HepG2 (cell line): Measurements from ENCODE around the gene UBE3B. TPM values are rescaled to one million over a fixed set of nuclear protein-coding genes. Genes with fewer than 3 reads are reported as not detected.

Experiments
- ATAC-seq: fragments of 200-7000 bp; cut with Tn5 transposase; 3 replicates; pipeline ENCODE4 v1.9.1; 2020; ENCODE audit warnings: mild to moderate bottlenecking, moderate library complexity
- BruUV-seq: library from RNA; stranded (reverse); fragments of 400-500 nt; replicated peaks from 2 replicates; lab custom pipeline; 2021; lab: Mats Ljungman, UMichigan
- CTCF ChIA-PET: fragments of 300-600 bp; formaldehyde crosslinking; extraction: SDS; loops from one replicate; lab custom pipeline; 2021; ENCODE audit warnings: low total read pairs, inconsistent platforms, low intra/inter-chr PET ratio; lab: Yijun Ruan, JAX
- POLR2A ChIA-PET: fragments of 350-600 bp; sonication (Branson Sonifier 250); formaldehyde crosslinking; loops from one replicate; lab custom pipeline; 2020; ENCODE audit warnings: antibody characterized with exemption, inconsistent platforms; lab: Yijun Ruan, JAX
- DNase-seq: peaks from one replicate; pipeline ENCODE4 v3.0.0-alpha.2; 2015; ENCODE audit warnings: low spot score
- FAIRE-seq: peaks from 3 replicates; lab custom pipeline; 2011; peaks lifted over from hg19 to GRCh38; lab: Jason Lieb, UNC
- H2AFZ ChIP-seq: one replicate; pipeline ENCODE4 v1.6.1; 2011; ENCODE audit warnings: low read length, inconsistent platforms
- H3K27ac ChIP-seq: fragments of 300-600 bp; 3 replicates; pipeline ENCODE4 v1.8.0; 2011; ENCODE audit warnings: mixed run types, mild to moderate bottlenecking, mixed read lengths, low read length, inconsistent platforms; ENCODE audit not compliant: insufficient read depth; ENCODE audit errors: extremely low read length
- H3K27me3 ChIP-seq, 2 experiments: fragments of 200-600 bp in 1 of 2; 2 replicates in 1 of 2; 3 replicates in 1 of 2; pipeline versions ENCODE4 v1.6.0 to v1.8.0; 2011; ENCODE audit warnings: low read length in 2 of 2, mild to moderate bottlenecking in 2 of 2, moderate library complexity in 2 of 2, inconsistent platforms in 1 of 2; ENCODE audit not compliant: insufficient read depth in 2 of 2, control insufficient read depth in 1 of 2
- H3K36me3 ChIP-seq, 2 experiments: fragments of 200-600 bp in 1 of 2; replicated peaks in 1 of 2; 2 replicates in 1 of 2; 3 replicates in 1 of 2; pipeline versions ENCODE4 v1.5.1 to v1.8.0; 2011; ENCODE audit warnings: low read length in 2 of 2, inconsistent platforms in 1 of 2; ENCODE audit not compliant: insufficient read depth in 2 of 2, control insufficient read depth in 1 of 2
- H3K4me1 ChIP-seq: 2 replicates; pipeline ENCODE4 v1.5.1; 2012; ENCODE audit warnings: low read length, inconsistent platforms; ENCODE audit not compliant: insufficient read depth
- H3K4me2 ChIP-seq: 2 replicates; pipeline ENCODE4 v1.6.0; 2011; ENCODE audit warnings: low read depth, low read length, inconsistent platforms
- H3K4me3 ChIP-seq, 3 experiments: fragments of 200-600 bp in 1 of 3; sonication (generic), shearing (Covaris generic) in 1 of 3; replicated peaks in 1 of 3; 2 replicates each; pipeline ENCODE4 v1.5.1; 2011 to 2016; ENCODE audit warnings: low read length in 3 of 3, inconsistent platforms in 2 of 3, low read depth in 2 of 3, mild to moderate bottlenecking in 2 of 3, control low read depth in 1 of 3, mixed read lengths in 1 of 3; ENCODE audit not compliant: insufficient read depth in 1 of 3
- H3K79me2 ChIP-seq: one replicate; pipeline ENCODE4 v1.6.1; 2011; ENCODE audit warnings: low read length, inconsistent platforms; ENCODE audit not compliant: insufficient read depth
- H3K9ac ChIP-seq: 2 replicates; pipeline ENCODE4 v1.6.0; 2011; ENCODE audit warnings: mild to moderate bottlenecking, low read depth, low read length, inconsistent platforms; ENCODE audit not compliant: insufficient read depth
- H3K9me3 ChIP-seq: 2 replicates; pipeline ENCODE4 v1.5.1; 2012; ENCODE audit warnings: mild to moderate bottlenecking, low read length
- H4K20me1 ChIP-seq: 2 replicates; pipeline ENCODE4 v1.6.0; 2011; ENCODE audit warnings: inconsistent platforms, mild to moderate bottlenecking, low read length, moderate library complexity; ENCODE audit not compliant: insufficient read depth
- AHDC1 ChIP-seq: sonication (generic); formaldehyde crosslinking; IDR thresholded peaks from 2 replicates; pipeline ENCODE4 v1.5.1; 2020; ENCODE audit warnings: mild to moderate bottlenecking, missing genetic modification reagents, borderline replicate concordance
- ARNTL ChIP-seq: sonication (generic); formaldehyde crosslinking; IDR thresholded peaks from 2 replicates; pipeline ENCODE4 v1.4.0; 2020; ENCODE audit warnings: mild to moderate bottlenecking, missing genetic modification reagents
- FLYWCH1 ChIP-seq: sonication (generic); formaldehyde crosslinking; IDR thresholded peaks from 2 replicates; pipeline ENCODE4 v1.8.1; 2023; ENCODE audit warnings: mild to moderate bottlenecking, missing genetic modification reagents
- FOXO1 ChIP-seq: sonication (generic); formaldehyde crosslinking; IDR thresholded peaks from 2 replicates; pipeline ENCODE4 v1.4.0; 2020; ENCODE audit warnings: missing genetic modification reagents
- GATA4 ChIP-seq: sonication (generic); IDR thresholded peaks from 2 replicates; pipeline ENCODE4 v1.6.1; 2016; ENCODE audit warnings: antibody characterized with exemption, low read depth, borderline replicate concordance
- GLMP ChIP-seq: sonication (generic); formaldehyde crosslinking; IDR thresholded peaks from 2 replicates; pipeline ENCODE4 v1.9.0; 2021; ENCODE audit warnings: missing genetic modification reagents, mild to moderate bottlenecking, borderline replicate concordance
- KLF11 ChIP-seq: IDR thresholded peaks from 2 replicates; pipeline ENCODE4 v1.6.1; 2016; ENCODE audit warnings: missing compliant biosample characterization
- MBD4 ChIP-seq: IDR thresholded peaks from 2 replicates; pipeline ENCODE4 v1.6.1; 2012; ENCODE audit warnings: low read length, inconsistent platforms, borderline replicate concordance
- PRPF4 ChIP-seq: fragments of 200-400 bp; formaldehyde crosslinking; IDR thresholded peaks from 2 replicates; pipeline ENCODE4 v1.6.1; 2016; ENCODE audit warnings: low read length, low read depth; ENCODE audit not compliant: poor library complexity, severe bottlenecking
- RXRB ChIP-seq: IDR thresholded peaks from 2 replicates; pipeline ENCODE4 v1.6.1; 2016; ENCODE audit warnings: borderline replicate concordance, missing genetic modification reagents, missing compliant biosample characterization
- ZNF549 ChIP-seq: sonication (generic); formaldehyde crosslinking; IDR thresholded peaks from 2 replicates; pipeline ENCODE4 v1.5.0; 2020; ENCODE audit warnings: missing genetic modification reagents
- ZNF766 ChIP-seq: sonication (generic); formaldehyde crosslinking; IDR thresholded peaks from 2 replicates; pipeline ENCODE4 v1.5.0; 2020; ENCODE audit warnings: missing genetic modification reagents, borderline replicate concordance
- WGBS: methylation state at CpG from one replicate; pipeline ENCODE4 v1.1.6; 2017; ENCODE audit warnings: low lambda C conversion rate; 5-methylcytosine and 5-hydroxymethylcytosine counted together
- in situ Hi-C: cut with HindIII; loops from 2 replicates; pipeline ENCODE4 v1.10.0; 2017; ENCODE audit warnings: low pct_unique_long_range_greater_than_20kb; ENCODE audit not compliant: extremely low pct_ligation_motif_present
- intact Hi-C: fragments of 100-400 bp; cut with micrococcal nuclease; formaldehyde crosslinking; loops from one replicate; pipeline ENCODE4 v1.10.0; 2022; ENCODE audit not compliant: unreplicated experiment
- polyA plus RNA-seq, 8 experiments: library from polyadenylated mRNA; depleted of rRNA in 3 of 8; stranded (reverse) in 7 of 8; unstranded in 1 of 8; fragments of >200 nt; fragmentation: Illumina TruSeq in 4 of 8; extraction: Trizol in 4 of 8; gene quantifications; 2 replicates each; pipeline versions ENCODE4 v1.2.1 to v1.2.3, GENCODE V29; 2011 to 2016; ENCODE audit warnings: low read depth in 4 of 8, missing spikeins in 1 of 8, mixed read lengths in 1 of 8; ENCODE audit not compliant: insufficient read depth in 1 of 8
- total RNA-seq, 5 experiments: library from RNA; depleted of rRNA; stranded (reverse); fragments of >200 nt; fragmentation: Illumina TruSeq; extraction: Trizol; gene quantifications; 2 replicates each; pipeline ENCODE4 v1.2.3, GENCODE V29; 2016; ENCODE audit warnings: low read depth in 1 of 5
- TF ChIP-seq, protein P1 (sequence below): sonication (generic); formaldehyde crosslinking; IDR thresholded peaks from 2 replicates; pipeline ENCODE4 v1.5.0; 2020; ENCODE audit warnings: mild to moderate bottlenecking, missing genetic modification reagents
- TF ChIP-seq, protein P2 (sequence below): sonication (generic); formaldehyde crosslinking; IDR thresholded peaks from 2 replicates; pipeline ENCODE4 v1.4.0; 2020; ENCODE audit warnings: mild to moderate bottlenecking, missing genetic modification reagents

UBE3B gene
- total and polyA plus RNA-seq, 2 of the 13 experiments (the other 11 are each of a cell fraction or from before 2014, with no cell fraction given), result 22.7 to 25.3 TPM

DNA sequence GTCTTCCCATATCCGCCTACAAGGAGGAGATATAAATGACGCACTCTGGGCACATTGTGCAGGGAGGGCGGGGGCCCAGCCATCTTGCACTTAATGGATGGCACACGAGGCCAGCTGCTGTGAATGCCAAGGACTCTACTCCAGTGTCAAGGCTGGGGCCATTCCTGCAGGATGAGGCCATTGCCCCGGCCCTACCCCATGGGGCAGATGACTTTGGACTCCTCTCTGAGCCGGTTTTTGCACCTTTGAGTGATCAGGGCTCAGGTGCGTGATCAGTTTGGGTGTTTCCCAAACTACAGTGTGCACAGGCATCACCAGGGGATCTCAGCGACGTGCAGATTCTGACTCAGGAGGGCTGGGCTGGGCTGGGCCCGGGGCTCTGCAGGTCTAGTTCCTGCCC, 79.8 kb downstream of the UBE3B start:
- Histone ChIP-seq H3K4me1 (peaks cover 63% of the 10 kb centered on the region), H3K9ac (no peak overlapping the region), H3K9me3 (no peaks in the 10 kb centered on the region), H3K79me2 (no peaks in the 10 kb centered on the region), H3K27me3 (peaks cover 0 to 5% of the 10 kb centered on the region in 2 experiments; a peak in 2 of 5 replicates), H2AFZ (no peak overlapping the region), H4K20me1 (no peaks in the 10 kb centered on the region), H3K36me3 (peaks cover 2 to 8% of the 10 kb centered on the region in 2 experiments; a peak in 2 of 5 replicates), H3K27ac (no peak overlapping the region), H3K4me2 (no peak overlapping the region), H3K4me3 (no peak overlapping the region)
- intact Hi-C loops, result no loop called here
- DNase-seq, result no peak
- in situ Hi-C loops, result no loop called here
- ChIA-PET POLR2A (no interaction called here), CTCF (no interaction called here)
- BruUV-seq, result no TSS peak
- WGBS, result 88% methylated on average over 6 of the region's 10 CpGs
- ATAC-seq, result no peak
- no peak for FAIRE-seq
- TF ChIP-seq ZNF766 (CRISPR knock-in tag) (no peak), RXRB (CRISPR knock-in tag) (no peak), GLMP (no peak), FOXO1 (no peak), FLYWCH1 (CRISPR knock-in tag) (no peak), ARNTL (no peak), MBD4 (no peak), AHDC1 (no peak), KLF11 (CRISPR knock-in tag) (no peak), GATA4 (no peak), PRPF4 (no peak), ZNF549 (CRISPR knock-in tag) (no peak)
- TF ChIP-seq, protein P1, sequence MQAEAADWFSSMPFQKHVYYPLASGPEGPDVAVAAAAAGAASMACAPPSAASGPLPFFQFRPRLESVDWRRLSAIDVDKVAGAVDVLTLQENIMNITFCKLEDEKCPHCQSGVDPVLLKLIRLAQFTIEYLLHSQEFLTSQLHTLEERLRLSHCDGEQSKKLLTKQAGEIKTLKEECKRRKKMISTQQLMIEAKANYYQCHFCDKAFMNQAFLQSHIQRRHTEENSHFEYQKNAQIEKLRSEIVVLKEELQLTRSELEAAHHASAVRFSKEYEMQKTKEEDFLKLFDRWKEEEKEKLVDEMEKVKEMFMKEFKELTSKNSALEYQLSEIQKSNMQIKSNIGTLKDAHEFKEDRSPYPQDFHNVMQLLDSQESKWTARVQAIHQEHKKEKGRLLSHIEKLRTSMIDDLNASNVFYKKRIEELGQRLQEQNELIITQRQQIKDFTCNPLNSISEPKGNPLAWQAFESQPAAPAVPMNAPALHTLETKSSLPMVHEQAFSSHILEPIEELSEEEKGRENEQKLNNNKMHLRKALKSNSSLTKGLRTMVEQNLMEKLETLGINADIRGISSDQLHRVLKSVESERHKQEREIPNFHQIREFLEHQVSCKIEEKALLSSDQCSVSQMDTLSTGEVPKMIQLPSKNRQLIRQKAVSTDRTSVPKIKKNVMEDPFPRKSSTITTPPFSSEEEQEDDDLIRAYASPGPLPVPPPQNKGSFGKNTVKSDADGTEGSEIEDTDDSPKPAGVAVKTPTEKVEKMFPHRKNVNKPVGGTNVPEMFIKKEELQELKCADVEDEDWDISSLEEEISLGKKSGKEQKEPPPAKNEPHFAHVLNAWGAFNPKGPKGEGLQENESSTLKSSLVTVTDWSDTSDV (CRISPR knock-in tag), result no peak
- TF ChIP-seq, protein P2, sequence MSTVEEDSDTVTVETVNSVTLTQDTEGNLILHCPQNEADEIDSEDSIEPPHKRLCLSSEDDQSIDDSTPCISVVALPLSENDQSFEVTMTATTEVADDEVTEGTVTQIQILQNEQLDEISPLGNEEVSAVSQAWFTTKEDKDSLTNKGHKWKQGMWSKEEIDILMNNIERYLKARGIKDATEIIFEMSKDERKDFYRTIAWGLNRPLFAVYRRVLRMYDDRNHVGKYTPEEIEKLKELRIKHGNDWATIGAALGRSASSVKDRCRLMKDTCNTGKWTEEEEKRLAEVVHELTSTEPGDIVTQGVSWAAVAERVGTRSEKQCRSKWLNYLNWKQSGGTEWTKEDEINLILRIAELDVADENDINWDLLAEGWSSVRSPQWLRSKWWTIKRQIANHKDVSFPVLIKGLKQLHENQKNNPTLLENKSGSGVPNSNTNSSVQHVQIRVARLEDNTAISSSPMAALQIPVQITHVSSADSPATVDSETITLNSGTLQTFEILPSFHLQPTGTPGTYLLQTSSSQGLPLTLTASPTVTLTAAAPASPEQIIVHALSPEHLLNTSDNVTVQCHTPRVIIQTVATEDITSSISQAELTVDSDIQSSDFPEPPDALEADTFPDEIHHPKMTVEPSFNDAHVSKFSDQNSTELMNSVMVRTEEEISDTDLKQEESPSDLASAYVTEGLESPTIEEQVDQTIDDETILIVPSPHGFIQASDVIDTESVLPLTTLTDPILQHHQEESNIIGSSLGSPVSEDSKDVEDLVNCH (CRISPR knock-in tag), result no peak
